Retina (tissue), 1 donor: ENCODE results near the gene TSSK2.
"Not testable (repeated sequence)": the region's sequence is repeated elsewhere in the genome, so short reads cannot be mapped to it uniquely, and the experiment has no call there.

Experiments
- DNase-seq: peaks from one replicate; pipeline ENCODE4 v3.0.0-alpha.2; 2016

Gene TSSK2

GRCh38 chr22:19130959-19131684, at the start of gene TSSK2:
TSS of gene TSSK2 (plus strand) at chr22:19131308. CDS start at chr22:19131400, 92 bp downstream.
- no peak for DNase-seq

- DNase-seq, result no peak
Observed at GRCh38 chr22:19081351-19081750, 49.8 kb upstream of the TSSK2 start.

DNA sequence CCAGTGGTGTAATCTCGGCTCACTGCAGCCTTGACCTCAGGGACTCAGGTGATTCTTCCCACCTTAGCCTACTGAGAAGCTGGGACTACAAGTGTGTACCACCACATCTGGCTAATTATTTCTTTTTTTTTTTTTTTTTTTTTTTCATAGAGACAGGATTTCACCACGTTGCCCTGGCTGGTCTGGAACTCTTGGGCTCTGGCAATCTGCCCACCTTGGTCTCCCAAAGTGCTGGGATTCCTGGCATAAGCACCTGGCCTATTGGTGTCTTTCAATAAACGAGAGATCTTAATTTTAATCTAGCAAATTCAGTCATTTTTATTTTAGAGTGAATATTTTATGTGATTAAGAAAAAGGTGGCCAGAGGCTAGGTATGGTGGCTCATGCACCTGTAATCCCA, 49.0 kb upstream of the TSSK2 start:
- no peak for DNase-seq

GRCh38 chr22:19082793-19083192, 48.3 kb upstream of the TSSK2 start:
- no peak for DNase-seq

GRCh38 chr22:19084126-19084525, 47.0 kb upstream of the TSSK2 start:
- DNase-seq, result not testable (repeated sequence)

GRCh38 chr22:19084586-19084985, 46.5 kb upstream of the TSSK2 start:
- not testable (repeated sequence) for DNase-seq

DNA sequence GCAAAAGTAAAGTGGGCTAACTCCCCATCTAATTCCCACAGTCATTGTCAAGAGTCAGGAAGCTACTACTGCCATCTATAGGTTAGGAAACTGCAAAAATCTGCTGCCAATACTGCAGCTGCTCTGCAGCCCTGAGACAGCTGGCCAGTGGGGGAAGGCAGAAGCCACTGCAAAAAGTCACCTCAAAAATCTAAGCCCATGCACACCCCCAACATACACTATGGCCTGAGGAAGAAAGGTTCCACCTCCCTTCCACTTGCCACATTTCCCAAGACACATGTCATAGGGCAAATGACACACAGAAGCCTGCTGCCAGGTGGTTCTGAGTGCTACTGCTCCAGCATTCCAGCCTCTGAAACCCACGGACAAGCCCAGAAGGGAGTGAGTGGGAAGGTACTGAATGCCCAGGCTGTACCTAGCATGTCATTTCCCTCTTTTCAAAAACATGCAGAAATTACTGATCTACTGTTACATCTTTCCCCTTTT, 45.8 kb upstream of the TSSK2 start:
- no peak for DNase-seq

DNA sequence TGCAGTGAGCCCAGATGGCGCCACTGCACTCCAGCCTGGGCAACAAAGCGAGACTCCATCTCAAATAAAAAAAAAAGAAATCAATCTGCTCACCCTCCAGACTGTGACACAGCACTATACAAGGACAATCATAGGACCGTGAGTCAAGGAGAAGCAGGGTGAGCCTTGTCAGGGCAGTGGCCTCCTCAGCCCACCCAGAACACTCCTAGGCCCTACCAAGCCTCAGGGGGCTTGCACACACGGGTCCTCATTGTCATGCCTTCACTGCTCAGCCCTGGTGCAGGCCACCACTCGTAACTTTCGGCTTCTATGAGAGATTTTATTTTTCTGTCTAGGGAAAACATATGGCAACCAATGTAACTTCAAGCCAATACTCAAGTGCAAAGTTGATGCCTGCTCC, 44.7 kb upstream of the TSSK2 start:
- no peak for DNase-seq

DNA sequence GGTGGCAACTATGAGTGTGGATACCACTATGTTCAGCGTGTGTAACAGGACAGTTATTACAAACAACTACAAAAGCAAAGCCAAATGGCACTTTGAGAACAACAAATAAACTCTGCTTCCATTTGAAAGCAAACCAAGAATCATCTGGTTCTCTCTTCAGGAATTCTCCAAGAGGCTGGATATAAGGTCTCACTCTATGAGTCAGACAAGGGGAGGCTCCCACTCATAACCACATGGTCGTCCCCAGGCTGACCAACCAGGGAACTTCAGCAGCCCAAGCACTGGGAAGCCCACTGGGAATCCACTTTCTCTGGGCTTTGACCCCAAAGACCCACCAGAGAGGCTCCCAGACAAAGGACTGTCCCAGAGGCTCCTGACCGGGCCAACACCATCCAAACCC, 44.2 kb upstream of the TSSK2 start:
- DNase-seq, result no peak

- no peak for DNase-seq
Observed at GRCh38 chr22:19088866-19089595, 42.1 kb upstream of the TSSK2 start.

DNA sequence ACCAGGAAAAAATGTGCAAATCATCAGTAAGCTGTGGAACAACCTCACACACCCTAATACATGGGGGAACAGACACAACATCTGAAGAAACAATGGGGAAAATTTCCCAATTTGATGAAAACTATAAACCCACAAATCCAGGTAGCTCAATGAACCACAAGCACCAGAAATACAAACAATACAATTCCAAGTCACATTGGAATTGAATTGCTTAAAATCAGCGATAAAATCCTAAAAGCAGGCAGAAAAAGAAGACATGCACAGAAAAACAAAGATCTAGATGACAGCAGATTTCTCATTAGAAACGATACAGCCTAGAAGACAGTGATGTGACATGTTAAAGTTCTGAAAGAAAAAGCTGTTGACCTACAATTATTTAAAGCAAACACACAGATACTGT, 40.9 kb upstream of the TSSK2 start:
- no peak for DNase-seq

DNA sequence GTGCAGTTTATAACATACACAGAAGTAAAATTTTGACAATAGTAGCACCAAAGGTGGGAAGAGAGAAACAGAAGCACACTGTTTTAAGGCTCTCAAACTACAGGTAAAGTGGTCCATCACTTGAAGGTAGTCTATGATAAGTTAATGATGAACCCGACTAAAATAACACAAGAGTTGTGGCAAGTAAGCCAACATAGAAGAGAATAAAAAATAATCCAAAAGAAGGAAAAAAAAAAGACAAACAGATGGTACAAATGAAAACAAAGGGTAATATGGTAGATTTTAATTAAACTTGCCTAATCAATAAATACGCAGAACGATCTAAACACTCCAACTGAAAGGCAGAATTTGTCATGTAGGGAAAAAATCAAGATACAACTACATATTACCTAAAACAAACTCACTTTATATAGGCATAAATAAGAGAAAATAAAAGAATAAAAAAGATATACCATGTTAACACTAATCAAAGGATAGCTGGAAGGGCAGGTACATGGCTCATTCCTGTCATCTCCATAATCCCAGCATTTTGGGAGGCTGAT, 40.5 kb upstream of the TSSK2 start:
- no peak for DNase-seq

DNA sequence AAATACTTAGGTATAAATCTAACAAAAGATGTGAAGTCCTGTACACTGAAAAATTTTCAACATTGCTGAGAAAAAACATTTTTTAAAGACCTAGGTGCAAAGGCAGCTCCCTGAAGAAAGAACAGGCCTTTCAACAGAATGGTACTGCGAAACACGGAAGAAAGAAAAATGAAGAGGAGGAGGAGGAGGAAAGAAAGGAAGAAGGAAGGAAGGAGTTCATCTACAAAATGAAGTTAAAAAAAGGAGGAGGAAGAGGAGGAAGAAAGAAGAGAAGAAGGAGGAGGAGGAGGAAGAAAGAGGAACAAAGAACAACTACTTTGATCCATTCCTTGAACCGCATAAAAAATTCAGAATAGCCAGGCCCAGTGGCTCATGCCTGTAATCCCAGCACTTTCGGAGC, 38.4 kb upstream of the TSSK2 start:
- DNase-seq, result no peak

GRCh38 chr22:19094393-19094997, 36.6 kb upstream of the TSSK2 start:
- no peak for DNase-seq

DNA sequence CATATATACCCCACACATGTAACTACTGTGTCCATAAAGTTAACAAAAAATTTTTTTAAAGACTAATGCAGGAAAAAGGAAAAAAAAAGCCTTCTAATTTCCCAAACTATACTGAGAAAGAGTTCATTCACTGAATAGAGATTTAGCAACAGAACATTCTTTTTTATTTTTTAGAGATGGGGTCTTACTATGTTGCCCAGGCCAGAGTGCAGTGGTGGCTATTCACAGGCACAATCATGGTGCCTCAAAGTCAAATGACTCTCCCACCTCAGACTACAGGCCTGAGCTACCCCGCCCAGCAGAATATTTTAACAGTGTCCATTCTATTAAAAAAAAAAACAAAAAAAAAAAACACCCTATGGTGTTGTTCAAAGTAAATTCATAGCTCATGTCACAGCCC, 34.6 kb upstream of the TSSK2 start:
- DNase-seq, result no peak

GRCh38 chr22:19097518-19097917, 33.6 kb upstream of the TSSK2 start:
- DNase-seq, result no peak

- no peak for DNase-seq
Observed at GRCh38 chr22:19098157-19098556, 33.0 kb upstream of the TSSK2 start.

DNA sequence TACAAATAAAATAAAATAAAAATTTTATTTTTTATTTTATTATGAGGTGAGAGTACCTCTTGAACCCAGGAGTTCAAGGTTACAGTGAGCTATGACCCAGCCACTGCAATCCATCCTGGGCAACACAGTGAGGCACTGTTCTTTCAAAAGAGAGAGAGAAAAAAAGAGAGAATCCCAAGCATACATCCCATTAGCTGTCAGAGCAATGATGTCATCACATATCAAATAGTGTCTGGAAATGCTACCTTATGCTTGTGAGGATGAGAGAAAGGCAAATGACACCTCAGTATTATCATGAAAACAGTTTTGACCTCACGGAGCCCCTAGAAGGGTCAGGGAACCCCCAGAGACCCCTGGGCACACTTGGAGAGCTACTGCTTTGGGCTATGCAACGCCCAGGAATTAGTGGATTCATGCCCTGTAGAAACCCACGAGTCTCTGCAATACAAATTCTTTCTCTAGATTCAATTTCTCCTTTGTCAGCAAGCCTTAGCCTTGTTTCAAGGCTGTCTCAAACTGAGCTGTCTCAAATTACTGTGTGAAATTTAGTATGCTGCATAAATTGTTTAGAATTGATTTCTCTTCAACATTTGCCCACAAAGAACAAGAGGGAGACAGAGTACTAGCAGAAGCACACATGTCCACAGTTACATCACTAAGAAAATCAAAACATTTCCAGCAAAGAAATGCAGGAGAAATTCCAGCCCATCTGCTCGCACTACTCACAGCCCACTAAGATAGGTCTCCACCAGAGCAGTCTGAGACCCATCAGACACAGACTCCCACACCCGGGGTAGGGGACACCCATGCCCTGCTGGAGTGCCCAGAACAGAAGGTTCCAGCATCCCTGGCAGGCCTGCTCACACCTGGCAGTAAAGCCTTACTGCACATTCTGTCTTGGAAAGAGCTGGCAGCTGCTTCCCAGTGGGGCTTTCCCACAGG, 27.0 kb upstream of the TSSK2 start:
- no peak for DNase-seq

- no peak for DNase-seq
Observed at GRCh38 chr22:19105456-19105855, 25.7 kb upstream of the TSSK2 start.

DNA sequence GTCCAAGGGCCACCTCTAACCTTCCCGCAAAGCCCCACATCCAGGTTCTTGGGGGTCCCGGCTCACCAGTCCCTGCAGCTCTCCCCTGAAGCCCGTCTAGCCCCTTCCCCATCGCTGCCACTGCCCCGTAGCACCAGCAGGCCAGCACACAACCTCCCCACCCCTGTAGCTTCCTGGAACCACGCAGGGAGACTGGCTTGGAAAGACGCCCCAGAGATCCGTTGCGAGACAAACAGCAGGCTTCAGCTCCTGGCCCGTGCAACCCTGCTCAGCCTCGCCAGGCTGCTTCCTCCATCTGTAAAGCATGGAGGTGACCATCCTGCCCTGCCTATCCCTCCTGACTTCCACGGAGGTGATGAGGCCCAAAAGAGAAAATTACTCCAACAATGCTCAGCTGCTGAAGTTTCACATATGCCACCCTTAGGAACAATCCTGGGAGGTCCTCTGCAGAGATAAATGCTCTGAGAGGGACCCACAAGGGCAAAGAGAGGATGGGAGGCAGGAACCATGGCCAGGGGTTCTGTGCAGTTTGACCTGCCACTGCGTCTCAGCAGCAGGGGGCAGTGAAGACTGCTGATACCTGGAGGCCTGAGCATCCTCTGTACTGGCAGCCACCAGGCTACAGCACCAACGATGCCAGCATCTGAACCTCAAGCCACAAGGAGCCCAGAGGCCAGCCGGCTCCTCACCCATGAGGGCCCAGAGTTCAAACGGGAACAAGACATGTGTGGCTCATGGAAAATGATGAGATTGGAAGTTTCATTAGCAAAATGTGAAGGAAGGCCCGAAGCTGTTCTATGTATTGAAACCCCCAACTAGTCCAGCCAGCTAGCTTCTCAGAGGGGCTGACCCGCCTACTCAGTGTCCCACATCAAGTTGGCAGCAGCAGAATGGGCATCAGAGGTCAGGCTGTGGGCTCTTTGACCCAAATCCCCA, 25.0 kb upstream of the TSSK2 start:
- DNase-seq, result no peak
